GM19239 (cell line): Measurements from ENCODE around the gene KIAA1671.

Experiments
- DNase-seq: peaks from one replicate; pipeline ENCODE4 v3.0.0; 2011; ENCODE audit warnings: low spot score; ENCODE audit not compliant: insufficient read length
- FAIRE-seq: peaks from 2 replicates; lab custom pipeline; 2011; peaks lifted over from hg19 to GRCh38; lab: Jason Lieb, UNC

The KIAA1671 gene

DNA sequence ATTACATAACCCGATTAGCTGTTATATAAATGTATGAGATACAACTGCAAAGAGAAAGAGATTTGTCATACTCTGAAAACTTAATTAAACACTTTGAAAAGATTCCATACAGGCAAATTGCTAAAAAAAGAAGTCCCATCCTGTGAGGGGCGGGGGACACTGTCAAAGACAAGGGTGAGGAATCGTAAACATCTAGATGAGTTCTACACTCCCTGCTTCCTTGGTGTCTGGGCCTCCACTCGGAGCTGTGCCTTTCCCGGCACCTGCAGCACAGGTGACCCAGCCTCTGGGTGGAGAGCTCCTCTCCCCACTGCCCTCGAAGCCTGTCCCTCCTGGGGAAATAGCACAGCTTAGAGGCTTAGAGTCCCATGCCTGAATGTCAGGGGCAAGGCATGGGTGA is 177.9 kb downstream of the KIAA1671 start:
- FAIRE-seq (no peak), DNase-seq (no peak)

DNA sequence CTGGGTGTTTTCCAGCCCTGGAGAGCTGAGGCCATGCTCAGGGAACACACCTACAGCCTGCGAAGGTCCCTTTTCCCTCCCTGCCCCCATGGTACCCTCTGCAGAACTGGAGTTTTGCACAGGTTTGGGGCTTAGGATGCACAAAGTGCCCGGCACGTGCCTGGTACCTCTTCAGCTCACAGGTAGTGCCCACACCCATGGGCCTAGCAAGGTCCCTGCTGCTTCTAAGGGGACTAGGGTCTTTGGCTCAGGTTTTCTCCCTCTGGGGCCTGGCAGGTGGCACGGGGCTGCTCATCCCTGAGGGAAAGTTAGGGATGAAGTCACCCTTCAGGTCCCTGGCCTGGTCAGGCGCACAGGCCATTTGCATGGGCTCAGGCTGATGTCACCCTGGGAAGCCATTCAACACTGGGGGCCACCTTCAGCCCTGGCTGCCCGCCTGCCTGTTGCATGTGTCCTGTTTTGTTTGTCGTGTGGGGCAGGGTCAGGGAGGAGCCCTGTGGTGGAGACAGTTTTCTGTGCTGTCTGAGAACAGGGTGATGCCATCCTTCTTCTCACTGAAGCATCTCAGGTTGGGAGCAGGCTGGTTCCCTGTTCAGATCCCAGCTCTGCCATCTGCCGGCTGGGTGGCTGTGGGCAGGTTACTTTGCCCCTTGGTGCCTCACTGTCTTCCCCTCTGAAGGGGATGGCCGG is 178.8 kb downstream of the KIAA1671 start:
- DNase-seq, result no peak
- FAIRE-seq, result no peak

DNA sequence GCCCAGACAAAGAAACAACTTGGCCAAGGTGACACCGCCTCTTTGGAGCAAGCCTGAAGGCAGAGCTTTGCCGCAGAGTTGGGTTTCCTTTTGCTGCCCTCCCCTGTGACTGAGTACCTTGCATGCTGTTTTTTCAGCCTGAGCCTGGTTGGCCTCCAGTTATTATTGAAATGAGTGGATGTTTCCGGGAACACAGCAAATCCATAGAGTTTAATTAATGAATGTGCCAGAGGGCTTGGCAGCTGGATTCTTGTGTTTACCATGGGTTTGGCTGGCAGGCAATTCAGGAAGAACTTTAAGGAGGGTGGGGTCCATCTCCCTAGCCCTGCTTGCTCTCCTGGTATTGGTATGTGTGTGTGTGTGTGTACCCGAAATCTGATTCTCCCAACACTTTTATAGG is 181.5 kb downstream of the KIAA1671 start:
- FAIRE-seq (no peak), DNase-seq (no peak)

DNA sequence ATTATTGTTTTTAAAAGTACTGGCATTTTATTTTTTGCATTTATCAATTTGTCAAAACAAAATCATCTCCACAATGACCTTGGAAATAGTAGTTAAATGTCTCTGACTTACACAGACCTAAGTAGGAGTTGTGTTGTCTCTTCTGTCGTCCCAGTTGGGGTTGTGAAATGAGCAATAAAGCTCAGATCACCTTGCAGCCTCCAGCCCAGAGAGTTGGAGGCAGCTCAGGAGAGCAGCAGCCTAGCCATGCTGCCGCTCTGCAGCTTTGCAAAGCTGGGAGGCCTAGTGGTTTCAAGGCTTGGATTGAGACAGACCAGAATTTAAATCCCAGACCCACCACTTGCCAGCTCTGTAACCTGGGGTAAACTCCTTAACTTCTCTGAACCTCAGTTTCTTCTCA is 181.9 kb downstream of the KIAA1671 start:
- FAIRE-seq, result no peak
- no peak for DNase-seq

DNA sequence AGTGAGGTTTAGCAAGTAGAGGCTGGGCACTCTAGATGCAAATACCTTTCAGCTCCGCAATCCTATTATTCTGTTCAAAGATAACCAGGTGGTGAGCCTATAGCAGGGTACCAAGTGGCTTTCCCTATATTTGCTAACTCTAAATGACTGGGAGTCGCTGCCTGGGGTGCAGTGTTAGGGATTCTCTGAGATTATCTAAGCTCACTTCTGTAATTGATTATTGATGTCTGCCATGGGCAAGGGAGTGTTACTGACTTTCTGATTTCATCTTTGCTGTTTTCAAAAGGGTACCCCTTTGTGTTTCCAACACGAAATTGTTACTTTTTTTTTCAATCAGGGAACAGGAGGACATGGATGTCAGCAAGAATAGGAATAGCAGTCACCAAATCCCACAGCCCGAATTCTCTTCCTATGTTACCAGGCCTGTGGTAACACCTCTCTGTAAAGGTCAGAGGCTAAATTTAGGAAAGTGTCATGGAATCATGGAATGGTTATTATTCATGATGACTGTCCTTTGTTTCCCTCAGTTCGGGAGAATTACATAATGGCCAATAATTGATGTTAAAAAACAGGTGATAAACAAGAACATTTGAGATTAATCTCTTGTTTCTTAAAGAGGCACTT is 184.5 kb downstream of the KIAA1671 start:
- DNase-seq (no peak), FAIRE-seq (no peak)

DNA sequence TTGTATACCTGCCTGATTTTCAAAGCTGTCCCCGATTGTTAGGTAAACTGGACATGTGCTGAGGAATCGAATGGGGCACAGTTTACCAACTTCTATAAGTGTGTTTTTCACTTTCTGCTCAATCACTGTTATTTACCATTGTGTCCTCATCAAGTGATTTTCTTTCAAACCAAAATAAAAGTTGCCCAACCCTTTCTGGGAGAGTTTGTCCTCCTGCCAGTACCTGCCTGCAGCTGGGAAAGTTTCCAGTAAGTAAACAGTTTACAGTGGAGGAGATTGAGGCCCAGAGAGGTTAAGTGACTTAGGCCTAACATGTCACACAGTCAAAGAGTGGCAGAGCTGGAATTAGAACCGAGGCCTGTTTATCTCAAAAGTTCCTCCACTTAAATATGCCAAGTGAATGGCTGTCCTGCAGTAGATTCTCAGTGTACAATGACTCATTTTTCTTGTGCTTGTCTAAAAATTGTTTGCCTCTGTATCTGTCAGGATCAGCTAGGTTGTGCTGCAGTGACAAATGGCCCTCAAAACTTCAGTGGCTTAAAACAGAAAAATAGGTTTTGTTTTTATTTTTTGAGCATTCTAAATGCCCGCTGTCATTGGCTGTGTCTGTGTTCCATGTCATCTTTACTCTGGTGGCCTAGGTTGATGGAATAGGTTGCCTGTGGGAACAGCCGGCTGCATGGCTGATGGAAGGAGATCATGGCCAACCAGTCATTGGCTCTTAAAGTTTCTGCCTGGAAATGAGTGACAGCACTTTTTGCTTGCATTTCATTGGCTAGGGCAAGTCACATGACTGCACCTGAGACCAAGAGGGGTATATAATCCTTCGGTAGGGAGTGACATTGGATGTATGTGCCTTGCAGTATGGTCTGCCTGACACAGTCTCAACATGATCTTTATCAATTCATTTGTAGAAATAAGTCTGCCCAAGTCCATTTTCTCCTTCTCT is 185.3 kb downstream of the KIAA1671 start:
- DNase-seq (no peak), FAIRE-seq (no peak)

DNA sequence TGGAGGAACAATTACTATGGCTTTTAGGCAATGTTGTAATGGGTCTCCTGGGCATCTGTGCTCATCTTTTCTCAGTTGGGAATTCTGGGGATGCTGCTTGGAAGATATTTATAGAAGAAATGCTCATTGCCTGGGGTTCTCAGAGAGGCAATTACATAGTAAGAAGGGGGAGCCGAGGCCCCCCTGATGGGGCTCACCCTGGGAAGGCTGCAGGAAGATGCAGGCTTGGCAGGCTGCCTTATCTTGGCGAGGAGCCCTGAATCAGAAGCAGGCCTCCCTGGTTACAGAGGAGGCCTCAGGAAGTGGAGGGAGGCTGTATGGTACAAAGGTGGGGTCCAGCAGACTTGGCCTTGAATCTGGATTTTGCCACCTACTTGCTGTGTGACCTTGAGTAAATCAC is 186.5 kb downstream of the KIAA1671 start:
- DNase-seq (no peak), FAIRE-seq (no peak)

DNA sequence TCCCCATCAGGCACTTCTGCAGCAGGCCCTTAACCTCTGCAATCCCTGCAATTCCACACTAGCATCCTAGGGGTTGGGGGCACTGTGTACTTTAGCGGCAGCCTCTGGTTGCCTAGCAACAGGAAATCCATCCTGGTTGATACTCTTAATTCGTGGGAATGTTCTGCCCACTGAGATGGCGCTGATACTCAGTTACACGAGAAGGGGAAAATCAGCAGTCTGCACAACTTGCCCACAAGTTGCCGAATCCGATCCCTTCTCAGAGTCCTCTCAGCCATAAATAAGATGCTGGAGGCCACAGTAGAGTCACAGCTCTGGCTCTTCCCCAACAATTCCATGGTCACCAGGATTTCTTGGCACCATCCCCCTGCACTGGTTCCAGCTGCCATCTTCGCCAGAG is 189.6 kb downstream of the KIAA1671 start:
- no peak for FAIRE-seq
- DNase-seq, result no peak

DNA sequence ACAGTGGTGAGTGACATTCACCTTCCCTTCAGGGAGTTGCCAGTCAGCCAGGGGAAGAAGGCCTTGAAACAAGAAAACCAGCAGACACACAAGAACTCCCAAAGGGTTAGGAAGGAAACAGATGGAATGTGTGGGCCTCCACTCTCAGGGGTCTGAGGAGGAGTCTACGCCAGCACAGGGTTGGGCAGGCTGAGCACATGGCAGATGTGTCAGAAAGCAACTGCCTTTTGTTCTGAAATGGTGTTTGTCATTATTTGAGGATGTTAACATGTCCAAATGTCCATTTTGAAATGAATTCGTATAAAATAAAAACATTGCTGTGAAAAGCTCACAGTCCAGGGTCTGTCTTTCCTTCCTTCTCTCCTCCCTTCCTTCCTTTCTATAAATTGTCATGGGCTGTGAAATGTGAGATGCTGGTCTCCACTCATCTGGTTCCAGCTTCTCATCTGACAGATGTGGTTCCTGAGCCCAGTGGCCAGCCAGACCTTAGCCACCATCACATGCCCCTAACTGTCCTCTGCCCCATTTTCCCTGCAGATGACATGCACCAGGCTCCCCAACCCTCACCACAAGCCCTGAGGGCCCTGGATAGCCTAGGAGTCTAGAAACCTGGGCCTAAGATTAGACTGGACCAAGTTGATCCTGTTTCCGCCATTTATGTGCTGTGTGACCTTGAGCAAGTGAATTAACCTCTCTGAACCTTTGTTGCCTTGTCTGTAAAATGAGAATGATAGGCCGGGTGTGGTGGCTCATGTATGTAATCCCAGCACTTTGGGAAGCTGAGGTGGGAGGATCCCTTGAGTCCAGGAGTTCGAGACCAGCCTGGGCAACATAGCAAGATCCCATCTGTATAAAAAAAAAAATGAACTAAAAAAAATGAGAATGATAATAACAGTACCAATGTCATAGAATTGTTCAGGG is 190.9 kb downstream of the KIAA1671 start:
- DNase-seq, result no peak
- FAIRE-seq, result no peak

DNA sequence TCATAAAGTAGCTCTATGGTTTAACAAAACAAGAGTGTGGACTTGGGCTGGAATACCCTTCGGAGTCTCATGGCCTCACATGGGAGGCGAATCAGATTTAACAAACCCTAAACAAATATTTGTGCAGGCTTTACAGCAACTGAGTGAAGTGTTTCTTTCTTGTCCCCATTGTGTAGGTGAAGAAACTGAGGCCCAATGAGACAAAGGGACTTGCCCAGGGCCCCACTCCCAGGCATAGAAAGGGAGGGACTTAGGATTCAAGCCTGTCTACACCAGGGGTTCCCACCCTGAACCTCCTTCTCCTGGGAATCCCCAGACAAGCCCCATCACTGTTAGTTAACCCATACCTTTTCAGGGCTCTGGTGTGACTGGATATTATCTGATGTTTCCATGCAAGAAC is 192.0 kb downstream of the KIAA1671 start:
- no peak for DNase-seq
- FAIRE-seq, result no peak

DNA sequence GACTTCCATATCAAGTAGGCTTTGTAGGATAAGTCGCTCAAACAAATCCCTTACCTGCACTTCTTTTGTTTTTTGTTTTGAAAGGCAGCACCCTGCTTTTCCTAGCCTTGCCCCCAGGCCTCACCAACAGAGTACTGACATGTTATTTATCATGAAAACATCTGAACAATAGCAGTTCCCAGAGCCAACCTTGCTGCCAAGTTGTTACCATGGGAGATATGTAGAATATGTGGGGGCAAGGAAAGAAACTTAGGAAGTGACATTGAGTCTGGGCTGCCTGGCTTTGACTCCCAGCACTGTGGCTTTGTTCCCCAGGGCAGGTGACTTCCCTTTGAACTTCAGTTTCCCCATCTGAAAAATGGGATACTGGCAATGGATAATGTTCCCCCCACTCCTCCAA is 193.8 kb downstream of the KIAA1671 start:
- FAIRE-seq, result no peak
- no peak for DNase-seq

DNA sequence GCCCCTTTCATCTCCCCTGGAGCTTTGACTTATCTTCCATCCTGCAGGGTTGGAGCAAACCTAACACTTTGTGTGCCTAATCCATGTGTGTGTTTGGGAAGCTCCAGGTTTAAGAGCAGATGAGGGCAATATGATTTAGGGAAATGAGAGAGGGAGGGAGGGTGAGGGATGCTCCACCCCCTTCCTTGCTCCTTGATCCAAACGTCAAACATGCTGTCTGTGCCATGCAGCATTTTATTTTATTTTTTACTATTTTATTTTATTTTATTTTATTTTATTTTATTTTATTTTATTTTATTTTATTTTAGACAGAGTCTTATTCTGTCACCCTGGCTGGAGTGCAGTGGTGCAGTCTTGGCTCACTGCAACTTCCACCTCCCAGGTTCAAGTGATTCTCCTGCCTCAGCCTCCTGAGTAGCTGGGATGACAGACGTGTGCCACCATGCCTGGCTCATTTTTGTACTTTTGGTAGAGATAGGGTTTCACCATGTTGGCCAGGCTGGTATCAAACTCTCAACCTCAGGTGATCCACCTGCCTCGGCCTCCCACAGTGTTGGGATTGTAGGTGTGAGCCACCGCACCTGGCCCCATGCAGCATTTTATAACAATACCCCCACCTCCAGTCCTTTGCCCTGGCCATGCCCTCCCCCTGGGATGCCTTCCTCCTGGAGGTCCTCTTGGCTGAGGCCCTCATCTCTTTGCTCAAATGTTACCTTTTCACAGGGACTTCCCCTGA is 194.6 kb downstream of the KIAA1671 start:
- DNase-seq (no peak), FAIRE-seq (no peak)

DNA sequence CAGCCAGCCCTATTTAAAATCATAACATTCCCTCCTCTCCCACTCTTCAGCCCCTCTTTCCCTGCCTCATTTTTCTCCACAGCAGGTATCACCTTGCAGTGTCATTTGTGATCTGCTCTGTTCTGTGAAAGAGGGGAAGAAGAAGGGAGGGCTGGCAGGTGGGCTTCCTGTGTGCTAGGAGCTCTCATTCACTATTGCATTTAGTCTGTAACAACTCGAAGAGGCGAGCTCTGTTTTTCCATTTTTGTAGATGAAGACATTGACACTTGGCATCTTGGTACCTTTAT is 195.1 kb downstream of the KIAA1671 start:
- FAIRE-seq (no peak), DNase-seq (no peak)

DNA sequence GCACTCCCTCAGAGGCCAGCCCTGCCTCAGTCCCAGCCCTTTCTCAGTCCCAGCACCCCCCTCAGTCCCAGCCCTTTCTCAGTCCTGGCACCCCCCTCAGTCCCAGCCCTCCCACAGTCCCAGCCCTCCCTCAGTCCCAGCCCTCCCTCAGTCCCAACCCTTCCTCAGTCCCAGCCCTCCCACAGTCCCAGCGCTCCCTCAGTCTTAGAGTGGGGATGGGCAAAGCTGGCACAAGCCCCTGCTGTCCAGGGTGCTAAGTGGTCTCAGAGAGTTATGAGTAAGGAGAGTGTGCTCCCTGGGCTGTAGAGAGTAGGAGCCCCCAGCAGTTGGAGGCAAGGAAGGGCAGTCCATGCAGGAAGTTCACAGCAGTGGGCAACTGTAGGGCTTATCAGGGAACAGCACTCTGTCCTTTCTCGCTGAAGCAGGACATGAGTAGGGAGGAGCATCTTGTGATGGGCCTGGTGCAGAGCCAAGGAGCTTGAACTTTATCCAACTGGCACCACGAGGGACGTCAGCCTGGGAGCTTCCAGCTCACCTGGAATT is 195.7 kb downstream of the KIAA1671 start:
- FAIRE-seq (no peak), DNase-seq (no peak)

DNA sequence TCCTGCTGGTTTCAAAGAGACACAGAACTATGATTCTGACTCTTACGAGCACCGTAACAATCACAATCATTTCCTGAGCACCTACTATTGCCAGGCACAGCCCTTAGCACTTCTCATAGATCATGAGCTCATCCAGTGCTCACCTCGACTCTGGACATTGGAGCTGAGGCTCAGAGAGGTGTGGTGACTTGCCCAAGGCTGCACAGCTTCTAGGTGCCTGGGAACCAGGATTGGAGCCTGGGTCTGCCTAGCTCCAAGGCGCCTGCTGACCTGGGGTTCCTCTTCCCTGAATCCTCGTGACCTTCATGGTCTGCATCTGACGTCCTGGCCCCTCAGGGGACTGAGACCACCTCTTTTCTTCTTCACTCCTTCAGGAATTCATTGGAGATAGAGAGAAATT is 196.5 kb downstream of the KIAA1671 start:
- no peak for FAIRE-seq
- no peak for DNase-seq

DNA sequence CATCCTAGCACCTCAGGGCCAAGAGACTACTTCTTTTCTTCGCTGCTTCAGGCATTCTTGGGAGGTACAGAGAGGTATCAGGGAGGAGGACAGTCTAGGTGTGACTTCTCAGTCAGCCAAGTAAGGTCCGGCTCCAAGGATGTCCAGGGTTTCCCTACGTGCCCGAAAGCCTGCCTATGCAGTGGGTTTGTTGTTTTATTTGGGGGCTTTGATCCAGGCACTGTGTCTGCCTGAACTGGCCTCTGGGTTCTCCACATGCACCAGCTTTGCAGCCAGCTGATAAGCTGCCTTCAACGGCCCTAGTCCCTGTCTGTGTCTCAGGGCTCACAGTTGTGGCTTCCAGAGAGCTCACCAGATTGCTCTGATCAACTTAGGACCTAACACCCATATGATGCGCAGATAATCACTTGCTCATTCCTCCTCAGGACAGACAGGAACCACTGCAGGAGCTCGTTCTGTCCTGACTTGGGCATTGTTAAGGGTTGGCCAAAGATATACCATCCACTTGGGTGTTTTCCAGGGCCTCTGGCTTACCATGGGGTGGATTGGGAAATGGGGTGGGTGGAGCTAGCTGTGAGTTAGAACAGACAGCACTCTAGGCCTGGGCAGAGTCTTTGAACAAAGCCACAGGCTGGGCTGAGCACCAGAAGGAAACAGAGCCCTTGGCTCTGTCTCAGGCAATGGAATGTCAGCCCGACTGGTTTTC is 201.6 kb downstream of the KIAA1671 start:
- no peak for FAIRE-seq
- DNase-seq, result no peak

DNA sequence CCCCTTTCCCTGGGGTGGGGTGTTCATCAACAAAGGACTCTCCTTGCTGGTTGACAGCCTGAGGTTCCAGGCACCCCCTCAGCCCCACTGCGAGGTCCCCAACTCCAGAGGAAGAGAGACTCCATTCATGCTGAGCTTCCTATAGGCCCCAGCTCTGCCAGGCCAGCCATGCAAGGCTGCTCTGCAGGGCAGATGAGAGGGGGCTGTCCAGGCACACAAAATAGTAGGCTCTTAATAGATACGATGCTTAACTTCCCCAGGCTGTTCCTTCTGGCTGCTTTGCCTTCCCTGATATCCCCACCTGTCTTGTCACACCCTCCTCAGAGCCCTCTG is 202.1 kb downstream of the KIAA1671 start:
- FAIRE-seq (no peak), DNase-seq (no peak)

DNA sequence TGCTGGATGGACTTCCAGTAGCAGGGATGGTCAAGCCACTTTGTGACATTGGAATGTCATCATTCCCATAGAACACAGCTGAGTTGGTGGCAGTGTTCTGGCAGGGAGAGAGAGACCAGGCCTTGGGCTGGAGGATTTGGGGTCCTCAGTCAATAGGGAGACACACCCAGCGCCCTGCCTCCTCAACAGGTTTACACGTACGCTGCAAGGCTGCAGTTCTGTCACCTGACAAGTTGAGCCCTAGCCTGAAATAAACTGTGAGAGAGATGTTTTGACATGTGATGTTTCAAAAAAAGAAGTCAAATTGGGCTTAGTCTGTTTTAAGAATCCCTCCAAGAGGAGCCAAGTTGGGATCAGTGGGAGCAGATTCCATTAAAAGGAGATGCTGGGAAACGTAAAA is 204.2 kb downstream of the KIAA1671 start:
- FAIRE-seq (no peak), DNase-seq (no peak)

DNA sequence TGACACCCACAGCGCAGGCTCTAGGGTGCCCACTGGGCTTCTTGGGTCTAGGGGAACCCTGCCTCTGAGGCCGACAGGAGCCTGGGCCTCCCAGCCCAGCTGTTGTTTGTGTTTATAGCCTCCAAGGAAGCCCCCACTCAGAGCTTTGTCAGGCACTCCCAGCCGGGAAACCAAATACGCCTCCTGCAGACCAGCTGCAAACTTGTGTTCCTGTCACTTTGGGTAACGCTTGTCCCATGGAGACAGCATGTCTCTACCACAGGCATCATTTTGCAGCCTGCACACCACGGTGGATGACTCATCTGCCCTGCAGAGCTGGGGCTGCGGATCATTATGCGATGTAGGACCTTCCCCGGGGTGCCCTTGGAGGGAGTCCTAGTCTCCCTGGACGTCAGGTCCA is 206.5 kb downstream of the KIAA1671 start:
- DNase-seq (no peak), FAIRE-seq (no peak)
